DMS153 treated with DMSO at 0.1 percent for 48 hours (cell line): ENCODE measurements around the gene CFAP410.
"Not testable (repeated sequence)": the region's sequence is repeated elsewhere in the genome, so short reads cannot be mapped to it uniquely, and the experiment has no call there.

ENCODE experiments used
- DNase-seq: peaks from one replicate; lab custom pipeline; 2025; ENCODE audit not compliant: unreplicated experiment; lab: John Stamatoyannopoulos, UW

Gene CFAP410

DNA sequence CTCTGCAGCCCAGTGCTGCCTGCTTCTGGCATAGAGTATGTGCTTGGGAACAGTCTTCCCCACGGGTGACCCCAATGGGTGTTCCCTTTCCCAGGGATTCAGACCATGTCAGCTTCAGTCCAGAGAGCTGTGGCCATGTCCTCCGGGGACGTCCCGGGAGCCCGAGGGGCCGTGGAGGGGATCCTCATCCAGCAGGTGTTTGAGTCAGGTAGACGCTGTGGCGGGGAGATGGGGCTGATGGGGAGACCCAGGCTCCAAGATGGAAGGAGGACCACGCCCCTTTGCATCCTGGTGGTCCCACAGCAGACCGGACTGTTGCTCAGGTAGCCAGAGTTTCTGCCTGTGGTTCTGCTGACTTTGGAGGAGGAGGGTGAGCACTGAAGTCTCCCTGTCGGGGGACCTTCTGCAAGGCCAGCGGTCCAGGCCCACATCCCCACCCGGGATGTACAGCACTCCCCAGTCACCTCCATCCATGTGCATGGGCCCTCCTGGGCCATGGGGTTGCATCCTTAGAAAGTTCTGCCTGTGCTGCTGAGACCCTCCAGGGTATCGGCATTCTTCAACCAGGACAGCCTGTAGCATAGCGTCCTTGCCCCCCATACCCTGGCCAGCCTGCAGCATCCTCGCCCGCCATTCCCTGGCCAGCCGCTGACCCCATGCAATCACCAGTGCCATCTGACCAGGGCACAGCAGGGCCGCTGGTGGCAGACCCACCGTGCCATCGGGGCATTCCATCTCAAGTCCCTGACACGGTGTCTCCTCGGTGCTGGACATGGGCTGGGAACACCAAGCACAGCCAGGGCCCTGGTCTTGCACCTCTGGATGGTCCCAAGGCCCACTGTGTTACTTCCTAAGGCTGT, 50.7 kb downstream of the CFAP410 start:
- DNase-seq: no peak

DNA sequence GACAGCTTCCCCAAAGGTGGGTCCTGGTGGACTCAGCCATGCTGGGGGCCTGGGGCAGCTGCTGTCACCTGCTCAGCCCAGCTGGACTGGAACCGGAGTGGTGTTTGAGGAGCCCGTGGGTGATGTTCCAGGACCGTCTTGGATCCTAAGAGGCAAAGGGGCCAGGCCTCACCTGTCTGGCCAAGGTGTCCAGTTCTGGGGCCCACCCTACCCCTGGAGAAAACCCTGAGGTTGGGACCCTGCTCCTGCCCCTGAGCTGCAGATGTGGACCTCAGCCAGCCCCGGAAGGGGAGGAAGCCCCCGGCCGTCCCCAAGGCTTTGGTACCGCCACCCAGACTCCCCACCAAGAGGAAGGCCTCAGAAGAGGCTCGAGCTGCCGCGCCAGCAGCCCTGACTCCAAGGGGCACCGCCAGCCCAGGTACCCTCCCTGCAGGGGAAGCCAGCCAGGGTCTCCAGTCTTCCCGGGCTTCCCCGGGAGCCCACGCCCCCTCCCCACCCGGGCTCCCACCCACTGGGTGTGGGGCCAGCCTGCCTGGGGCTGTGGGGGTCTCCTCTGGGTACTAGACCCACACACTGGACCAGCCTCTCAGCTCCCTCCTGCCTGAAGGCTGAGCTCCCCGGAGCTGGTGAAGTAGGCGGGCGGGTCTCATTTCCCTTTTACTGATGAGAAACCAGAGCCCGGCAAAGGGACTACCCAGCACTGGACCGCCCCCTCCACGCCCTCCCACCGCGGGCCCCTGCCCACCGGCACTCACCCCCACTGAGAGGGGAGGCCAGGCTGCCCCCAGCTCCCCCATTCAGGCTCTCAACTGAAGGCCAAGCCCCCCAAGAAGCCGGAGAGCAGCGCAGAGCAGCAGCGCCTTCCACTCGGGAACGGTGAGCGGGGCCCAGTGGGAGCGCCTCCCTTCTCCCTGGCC, 52.2 kb downstream of the CFAP410 start:
- no peak for DNase-seq

DNA sequence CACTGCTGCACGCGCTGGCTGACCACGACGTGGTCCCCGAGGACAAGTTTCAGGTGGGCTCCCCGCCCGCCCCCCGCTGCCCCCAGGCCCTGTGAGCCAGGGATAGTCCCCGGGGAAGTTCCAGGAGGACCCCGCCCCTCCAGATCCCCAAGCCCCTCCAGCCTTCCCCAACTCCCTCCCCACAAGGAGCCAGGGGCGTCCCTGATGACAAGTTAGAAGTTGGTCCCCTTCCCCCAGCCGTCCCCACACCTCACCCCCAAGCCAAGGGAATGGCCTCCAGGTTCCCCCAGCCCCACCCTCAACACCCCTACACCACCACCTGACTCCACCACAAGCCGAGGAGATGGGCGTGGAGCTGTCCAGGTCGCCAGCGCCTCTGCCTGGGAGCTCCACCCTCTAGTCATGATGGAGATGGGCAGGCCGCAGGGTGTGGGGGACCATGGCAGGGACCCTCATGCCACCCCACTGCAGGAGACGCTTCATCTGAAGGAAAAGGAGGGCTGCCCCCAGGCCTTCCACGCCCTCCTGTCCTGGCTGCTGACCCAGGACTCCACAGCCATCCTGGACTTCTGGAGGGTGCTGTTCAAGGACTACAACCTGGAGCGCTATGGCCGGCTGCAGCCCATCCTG, 53.0 kb downstream of the CFAP410 start:
- DNase-seq: no peak

DNA sequence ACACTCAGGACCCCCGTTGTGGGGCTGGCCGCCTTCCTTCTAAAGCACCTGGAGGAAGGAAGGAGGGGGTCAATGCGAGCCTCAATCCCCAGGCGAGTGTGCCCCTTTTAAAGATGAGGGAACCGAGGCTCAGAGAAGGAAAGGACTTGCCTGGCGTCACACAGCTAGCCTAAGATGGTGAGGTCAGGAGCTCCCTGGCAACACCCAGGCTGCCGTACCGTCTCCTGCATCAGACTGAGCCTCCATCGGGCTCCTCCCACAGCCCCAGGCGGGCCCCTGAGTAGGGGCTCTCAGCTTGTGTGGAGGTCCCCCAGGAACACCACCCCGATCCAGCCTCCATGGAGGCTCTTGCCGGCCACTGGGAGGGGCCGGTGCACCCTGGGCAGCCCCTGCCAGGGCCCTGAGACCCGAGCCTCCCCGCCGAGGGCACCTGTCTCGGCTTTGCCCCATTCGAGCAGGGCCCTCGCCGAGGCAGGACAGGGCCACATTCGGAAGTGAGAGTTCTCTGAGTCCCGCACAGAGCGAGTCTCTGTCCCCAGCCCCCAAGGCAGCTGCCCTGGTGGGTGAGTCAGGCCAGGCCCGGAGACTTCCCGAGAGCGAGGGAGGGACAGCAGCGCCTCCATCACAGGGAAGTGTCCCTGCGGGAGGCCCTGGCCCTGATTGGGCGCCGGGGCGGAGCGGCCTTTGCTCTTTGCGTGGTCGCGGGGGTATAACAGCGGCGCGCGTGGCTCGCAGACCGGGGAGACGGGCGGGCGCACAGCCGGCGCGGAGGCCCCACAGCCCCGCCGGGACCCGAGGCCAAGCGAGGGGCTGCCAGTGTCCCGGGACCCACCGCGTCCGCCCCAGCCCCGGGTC, 53.8 kb downstream of the CFAP410 start, which contains the start of gene AIRE:
Gene AIRE, plus strand, starts transcription at position 739 of the 855 bp plus-strand sequence. CDS start 131 bp downstream, outside the sequence.
- DNase-seq: no peak

DNA sequence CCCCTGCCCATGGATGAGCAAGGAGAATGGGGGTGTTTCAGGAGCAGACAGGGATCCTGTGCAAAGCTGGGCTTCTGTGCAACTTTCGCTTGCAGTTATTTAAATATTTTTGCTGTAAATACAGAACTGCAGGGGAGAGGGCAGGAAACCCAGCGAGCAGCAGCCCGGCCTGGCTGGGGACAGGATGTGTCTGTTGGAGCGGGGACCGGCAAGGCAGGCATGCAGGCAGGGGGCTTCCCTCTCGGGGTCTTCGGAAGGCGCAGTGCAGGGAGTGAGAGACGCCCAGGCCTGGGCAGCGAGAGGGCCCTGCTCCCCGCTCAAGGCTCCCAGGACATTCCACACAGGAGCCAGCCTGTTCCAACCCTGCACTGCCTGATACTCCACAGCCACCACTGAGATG, 55.2 kb downstream of the CFAP410 start:
- DNase-seq: no peak

DNA sequence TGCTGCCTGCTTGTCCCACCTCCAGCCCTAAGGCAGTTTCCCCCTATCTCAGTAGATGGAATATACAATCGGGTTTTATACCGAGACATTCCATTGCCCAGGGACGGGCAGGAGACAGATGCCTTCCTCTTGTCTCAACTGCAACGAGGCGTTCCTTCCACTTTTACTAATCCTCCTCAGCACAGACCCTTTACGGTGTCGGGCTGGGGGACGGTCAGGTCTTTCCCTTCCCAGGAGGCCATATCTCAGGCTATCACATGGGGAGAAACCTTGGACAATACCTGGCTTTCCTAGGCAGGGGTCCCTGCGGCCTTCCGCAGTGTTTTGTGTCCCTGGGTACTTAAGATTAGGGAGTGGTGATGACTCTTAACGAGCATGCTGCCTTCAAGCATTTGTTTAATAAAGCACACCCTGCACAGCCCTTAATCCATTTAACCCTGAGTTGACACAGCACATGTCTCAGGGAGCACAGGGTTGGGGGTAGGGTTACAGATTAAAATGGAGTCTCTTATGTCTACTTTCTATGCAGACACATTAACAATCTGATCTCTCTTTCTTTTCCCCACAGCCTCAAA, 55.9 kb downstream of the CFAP410 start:
- DNase-seq: not testable (repeated sequence)

DNA sequence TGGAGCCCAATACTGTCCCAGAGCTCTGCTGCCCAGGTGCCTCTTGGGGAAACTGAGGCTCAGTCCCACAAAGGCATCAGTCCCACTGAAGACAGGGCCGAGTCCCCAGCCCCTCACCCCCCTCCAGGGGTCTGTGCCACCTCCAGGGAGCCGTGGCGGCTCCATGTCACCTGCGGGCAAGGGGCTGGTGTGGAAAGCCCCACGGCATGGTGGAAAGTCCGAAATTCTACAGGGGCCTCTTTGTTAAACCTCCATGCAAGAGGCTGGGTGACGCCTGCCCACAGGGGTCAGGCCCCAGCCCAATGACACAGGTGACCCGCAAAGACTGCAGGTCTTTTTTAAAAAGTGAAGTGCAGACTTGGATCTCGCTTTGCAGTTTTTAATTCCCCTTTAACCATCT, 56.8 kb downstream of the CFAP410 start:
- DNase-seq: no peak

DNA sequence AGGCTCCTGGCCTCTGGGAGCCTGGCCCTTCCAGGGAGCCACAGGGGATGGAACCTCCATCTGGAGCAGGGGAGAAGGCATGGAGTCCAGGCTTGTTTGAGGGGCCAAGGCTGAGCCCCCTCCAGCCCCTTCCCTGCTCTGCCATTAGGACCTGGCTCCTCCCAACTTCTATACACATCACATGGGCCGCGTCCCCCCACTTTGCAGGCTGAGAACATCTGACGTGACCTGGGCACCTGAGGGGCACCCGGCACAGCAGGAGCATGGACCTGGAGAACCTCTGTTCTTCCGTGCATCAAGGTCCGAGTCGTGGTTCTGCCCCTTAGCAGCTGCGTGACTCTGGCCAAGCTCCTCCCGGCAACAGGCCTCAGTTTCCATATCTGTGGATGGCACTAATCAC, 57.4 kb downstream of the CFAP410 start:
- no peak for DNase-seq

DNA sequence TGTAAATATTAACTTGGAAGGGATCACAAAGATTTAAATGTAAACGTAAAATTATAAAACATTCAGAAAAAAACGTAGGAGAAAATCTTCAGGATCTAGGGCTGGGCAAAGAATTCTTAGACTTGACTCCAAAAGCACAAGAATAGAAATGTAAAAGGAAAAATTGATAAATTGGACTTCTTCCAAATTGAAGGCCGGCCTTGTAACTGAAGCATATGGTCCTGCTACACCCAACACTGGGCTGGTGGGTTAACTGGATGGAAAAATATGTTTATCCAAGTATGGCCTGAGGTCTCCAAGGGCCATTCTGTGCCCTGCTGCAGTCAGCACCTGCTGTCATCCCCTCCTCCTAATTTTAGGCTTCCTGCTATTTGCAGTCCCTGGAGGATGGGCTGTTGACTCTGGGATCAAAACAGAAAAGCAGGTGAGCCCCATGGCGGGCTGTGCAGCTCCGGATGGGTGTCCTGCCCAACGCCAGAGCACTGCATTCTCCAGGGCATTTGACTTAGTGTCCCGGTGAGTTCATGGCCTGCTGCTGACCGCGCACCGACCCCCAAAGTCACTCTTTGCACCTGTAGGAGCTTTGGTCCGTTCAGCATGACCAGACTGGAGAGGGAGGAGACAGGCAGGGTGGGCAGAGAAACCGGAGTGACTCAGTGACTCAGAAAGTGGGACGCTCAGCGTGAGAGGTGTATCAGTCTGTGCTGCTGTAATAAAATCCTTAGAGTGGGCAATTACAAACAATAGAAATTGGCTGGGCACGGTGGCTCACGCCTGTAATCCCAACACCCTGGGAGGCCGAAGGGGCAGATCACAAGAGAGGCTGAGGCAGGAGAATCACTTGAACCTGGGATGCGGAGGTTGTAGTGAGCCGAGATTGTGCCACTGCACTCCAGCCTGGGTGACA, 59.6 kb downstream of the CFAP410 start:
- DNase-seq: peak; percentile 18
